ENCODE data around the gene DTHD1.

The DTHD1 gene

DNA sequence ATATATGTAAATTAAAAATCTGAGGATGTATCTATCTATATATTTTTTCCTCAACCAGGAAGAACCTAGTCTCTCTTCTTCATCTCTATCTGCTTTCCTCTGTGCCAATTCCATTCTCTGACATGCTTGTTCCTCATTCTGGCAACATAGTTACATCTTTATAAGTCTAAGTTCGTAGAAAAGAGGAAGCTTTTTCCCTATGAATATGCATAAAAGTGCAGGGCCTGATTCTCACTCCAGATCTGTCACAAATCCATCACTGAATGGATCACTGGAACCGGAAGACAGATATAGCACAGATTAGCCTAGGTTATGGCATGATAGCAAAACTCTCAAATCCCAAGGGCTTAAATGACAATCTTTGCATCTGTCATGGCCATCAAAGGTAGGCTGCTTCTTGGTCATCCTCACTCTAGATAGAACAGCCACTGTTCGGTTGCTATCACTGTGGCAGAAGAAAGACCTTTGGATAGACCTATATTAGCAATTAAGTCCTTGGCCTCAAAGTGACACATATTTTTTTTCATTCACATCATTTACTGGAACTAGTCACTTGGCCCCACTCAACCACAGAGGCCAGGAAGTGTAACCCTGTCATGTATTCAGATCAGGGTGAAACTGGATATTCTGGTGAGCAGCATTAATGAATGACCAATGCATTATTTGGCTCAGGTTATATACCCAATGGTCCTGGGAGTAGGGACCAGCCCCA, 22.2 kb downstream of the DTHD1 start:
- TF ChIP-seq, protein P1, sequence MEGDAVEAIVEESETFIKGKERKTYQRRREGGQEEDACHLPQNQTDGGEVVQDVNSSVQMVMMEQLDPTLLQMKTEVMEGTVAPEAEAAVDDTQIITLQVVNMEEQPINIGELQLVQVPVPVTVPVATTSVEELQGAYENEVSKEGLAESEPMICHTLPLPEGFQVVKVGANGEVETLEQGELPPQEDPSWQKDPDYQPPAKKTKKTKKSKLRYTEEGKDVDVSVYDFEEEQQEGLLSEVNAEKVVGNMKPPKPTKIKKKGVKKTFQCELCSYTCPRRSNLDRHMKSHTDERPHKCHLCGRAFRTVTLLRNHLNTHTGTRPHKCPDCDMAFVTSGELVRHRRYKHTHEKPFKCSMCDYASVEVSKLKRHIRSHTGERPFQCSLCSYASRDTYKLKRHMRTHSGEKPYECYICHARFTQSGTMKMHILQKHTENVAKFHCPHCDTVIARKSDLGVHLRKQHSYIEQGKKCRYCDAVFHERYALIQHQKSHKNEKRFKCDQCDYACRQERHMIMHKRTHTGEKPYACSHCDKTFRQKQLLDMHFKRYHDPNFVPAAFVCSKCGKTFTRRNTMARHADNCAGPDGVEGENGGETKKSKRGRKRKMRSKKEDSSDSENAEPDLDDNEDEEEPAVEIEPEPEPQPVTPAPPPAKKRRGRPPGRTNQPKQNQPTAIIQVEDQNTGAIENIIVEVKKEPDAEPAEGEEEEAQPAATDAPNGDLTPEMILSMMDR (IDR thresholded peaks at IDR 0.05; ENCODE audit: low read depth, low read length), result no peak
- H3K4me3 ChIP-seq (ENCODE audit: low read depth, low read length), result no peak overlapping the region

DNA sequence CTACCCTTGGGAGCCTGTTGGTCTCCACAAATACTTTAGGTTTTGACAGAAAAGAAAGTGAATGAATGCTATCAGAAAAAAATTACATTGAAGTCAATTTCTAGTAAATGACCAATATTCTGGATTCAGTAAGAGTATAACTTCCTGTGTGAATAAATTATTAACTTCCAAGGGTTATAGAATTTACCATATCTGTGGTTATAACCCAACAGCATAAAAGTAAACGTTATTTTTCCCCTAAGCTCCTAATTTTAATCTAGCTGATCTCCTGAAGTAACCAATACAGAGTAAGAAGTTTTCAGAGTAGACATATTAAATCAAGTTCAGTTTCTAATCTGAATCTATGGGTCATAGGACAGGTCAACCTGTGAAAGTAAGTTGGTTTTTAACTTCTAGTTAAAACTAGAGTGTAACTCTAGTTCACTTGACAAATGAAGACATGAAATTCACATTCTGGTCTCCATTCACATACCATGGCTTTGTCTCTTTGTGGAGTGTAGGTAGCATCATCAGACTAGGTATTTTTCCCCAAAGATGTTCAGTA, 22.8 kb downstream of the DTHD1 start:
- TF ChIP-seq, protein P1 (IDR thresholded peaks at IDR 0.05; ENCODE audit: low read depth, low read length), result no peak
- H3K4me3 ChIP-seq (ENCODE audit: low read depth, low read length), result no peak overlapping the region

DNA sequence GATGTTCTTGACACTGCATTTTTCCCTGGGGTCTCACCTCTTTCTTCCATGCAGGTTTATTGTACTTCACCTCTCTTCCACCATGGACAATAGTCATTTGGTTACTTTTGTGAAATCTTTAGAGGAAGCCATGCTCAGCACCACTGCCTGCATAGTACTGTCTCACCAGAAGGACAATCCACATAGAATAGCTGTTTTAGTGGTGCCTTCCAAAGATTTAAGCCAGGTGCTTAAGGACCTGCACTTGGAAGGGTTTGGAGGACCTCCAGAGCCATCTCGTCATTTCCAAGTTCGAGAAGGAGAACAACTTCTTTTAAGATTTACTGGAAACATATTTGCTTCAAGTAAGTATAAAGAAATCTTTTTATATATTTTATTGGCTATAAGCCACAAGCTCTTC, 26.7 kb downstream of the DTHD1 start:
- no peak overlapping the region for H3K4me3 ChIP-seq (ENCODE audit: low read depth, low read length)
- TF ChIP-seq, protein P1 (IDR thresholded peaks at IDR 0.05; ENCODE audit: low read depth, low read length), result no peak

DNA sequence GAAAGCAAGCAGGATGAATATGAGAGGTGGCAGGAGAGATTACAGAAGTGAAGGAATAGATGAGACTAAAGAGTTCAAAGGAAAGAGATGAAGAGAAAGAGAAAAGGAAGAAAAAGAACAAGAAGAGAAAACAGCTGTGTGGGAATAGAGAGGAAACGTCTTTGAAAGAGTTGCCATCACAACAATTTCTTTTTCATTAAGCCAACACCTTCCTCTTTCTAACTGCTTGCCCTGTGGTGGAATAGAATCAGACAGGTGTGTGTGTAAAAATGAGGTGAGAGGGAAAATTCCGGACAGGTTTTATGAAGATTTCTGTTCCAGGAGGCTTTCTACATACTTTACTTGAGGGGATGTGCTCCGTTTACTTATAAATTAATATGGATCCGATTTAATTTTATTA, 28.8 kb downstream of the DTHD1 start:
- TF ChIP-seq, protein P1 (IDR thresholded peaks at IDR 0.05; ENCODE audit: low read depth, low read length), result no peak
- no peak overlapping the region for H3K4me3 ChIP-seq (ENCODE audit: low read depth, low read length)

DNA sequence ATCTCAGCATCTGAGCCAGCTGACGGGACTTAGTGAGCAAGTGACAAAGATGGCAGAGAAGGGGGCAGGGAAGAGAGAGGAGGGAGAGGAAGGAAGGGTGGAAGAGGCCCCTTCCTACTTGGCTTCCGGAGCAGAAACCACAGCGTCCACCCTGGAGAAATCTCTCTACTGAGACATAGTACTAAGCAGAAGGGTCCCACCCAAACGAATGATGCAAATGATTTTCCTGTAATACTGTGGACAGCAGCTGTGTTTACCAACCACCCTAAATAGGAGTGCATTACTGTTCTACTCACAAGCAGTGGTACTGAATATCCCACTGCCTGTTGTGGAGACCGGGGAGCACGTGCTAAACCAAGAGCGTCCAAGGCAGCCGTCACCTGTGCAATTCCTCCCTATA, 29.4 kb downstream of the DTHD1 start:
- TF ChIP-seq, protein P1 (IDR thresholded peaks at IDR 0.05; ENCODE audit: low read depth, low read length), result no peak
- no peak overlapping the region for H3K4me3 ChIP-seq (ENCODE audit: low read depth, low read length)

DNA sequence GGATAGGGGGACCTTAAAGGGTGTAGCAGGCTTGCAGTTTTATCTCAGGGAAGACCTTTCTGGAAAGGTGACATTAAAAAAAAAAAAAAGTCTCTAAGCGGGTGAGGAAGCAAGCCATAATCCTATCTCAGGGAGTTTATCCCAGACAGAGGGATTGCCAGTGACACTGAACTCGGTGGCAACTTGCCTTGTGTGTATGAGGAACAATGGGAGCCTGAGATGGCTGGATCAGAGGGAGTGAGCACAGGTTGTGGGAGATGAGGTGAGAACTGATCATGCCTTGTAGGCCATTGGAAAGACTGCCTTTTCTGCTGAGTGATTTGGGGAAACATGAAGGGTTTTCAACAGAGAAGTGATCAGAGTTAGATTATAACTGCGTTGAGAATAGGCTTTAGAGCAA, 31.1 kb downstream of the DTHD1 start:
- H3K4me3 ChIP-seq (ENCODE audit: low read depth, low read length), result no peak overlapping the region
- TF ChIP-seq, protein P1 (IDR thresholded peaks at IDR 0.05; ENCODE audit: low read depth, low read length), result no peak

DNA sequence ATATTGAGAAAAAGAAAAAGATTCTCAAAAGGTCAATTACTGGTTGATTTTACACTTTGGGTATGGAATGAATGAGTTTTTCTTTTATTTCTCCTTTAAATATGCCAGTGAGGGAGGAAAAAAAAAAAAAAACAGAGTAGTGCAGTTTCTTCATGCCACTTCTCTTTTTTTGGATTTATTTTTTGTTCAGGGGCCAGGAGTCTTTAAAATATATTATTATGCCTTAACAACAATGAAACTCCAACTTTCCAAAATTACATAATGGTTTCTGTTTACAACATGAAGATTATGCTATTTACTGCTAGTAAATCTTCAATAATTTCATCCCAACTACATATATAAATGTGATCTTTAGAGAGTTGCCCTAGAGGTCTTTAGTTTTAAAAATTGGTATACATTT, 31.9 kb downstream of the DTHD1 start:
- no peak overlapping the region for H3K4me3 ChIP-seq (ENCODE audit: low read depth, low read length)
- TF ChIP-seq, protein P1 (IDR thresholded peaks at IDR 0.05; ENCODE audit: low read depth, low read length), result no peak
